Neural cell (in vitro differentiated cells): Measurements from ENCODE around the gene S100Z. TPM values are rescaled to one million over a fixed set of nuclear protein-coding genes. Genes with fewer than 3 reads are reported as not detected.

Experiments used
- H2AFZ ChIP-seq: fragments of 200-600, 300-800 bp; sonication (generic), shearing (Covaris generic); 2 replicates; pipeline ENCODE4 v1.6.0; 2014; ENCODE audit warnings: low read depth, mild to moderate bottlenecking, antibody characterized with exemption, low read length, moderate library complexity
- H3F3A ChIP-seq: fragments of 200-600 bp; shearing (Covaris generic); 2 replicates; pipeline ENCODE4 v1.6.1; 2016; ENCODE audit warnings: mild to moderate bottlenecking, moderate library complexity, mixed read lengths, antibody characterized with exemption, low read length; ENCODE audit not compliant: insufficient read depth, poor library complexity, severe bottlenecking
- H3K27ac ChIP-seq: fragments of 200-600, 300-800 bp; sonication (generic), shearing (Covaris generic); 2 replicates; pipeline ENCODE4 v1.5.1; 2014; ENCODE audit warnings: mild to moderate bottlenecking, low read length, moderate library complexity
- H3K27me3 ChIP-seq: fragments of 300-800, 200-600 bp; sonication (generic), shearing (Covaris generic); 2 replicates; pipeline ENCODE4 v1.6.0; 2014; ENCODE audit warnings: mild to moderate bottlenecking, low read depth, low read length, moderate library complexity; ENCODE audit not compliant: insufficient read depth
- H3K36me3 ChIP-seq: fragments of 300-800, 200-600 bp; sonication (generic), shearing (Covaris generic); 2 replicates; pipeline ENCODE4 v1.5.1; 2014; ENCODE audit warnings: mild to moderate bottlenecking, antibody characterized with exemption, low read length, moderate library complexity; ENCODE audit not compliant: insufficient read depth
- H3K4me2 ChIP-seq: fragments of 300-800, 200-600 bp; sonication (generic), shearing (Covaris generic); 2 replicates; pipeline ENCODE4 v1.6.0; 2014; ENCODE audit warnings: mild to moderate bottlenecking, low read length
- H3K4me3 ChIP-seq: fragments of 300-800, 200-600 bp; sonication (generic), shearing (Covaris generic); 2 replicates; pipeline ENCODE4 v1.5.1; 2014; ENCODE audit warnings: mild to moderate bottlenecking, low read length, moderate library complexity
- H3K79me2 ChIP-seq: fragments of 200-600 bp; shearing (Covaris generic); replicated peaks from 2 replicates; pipeline ENCODE4 v1.6.0; 2014; ENCODE audit warnings: mild to moderate bottlenecking, low read length, moderate library complexity; ENCODE audit not compliant: insufficient read depth
- H3K9ac ChIP-seq: fragments of 300-800, 200-600 bp; sonication (generic), shearing (Covaris generic); 2 replicates; pipeline ENCODE4 v1.6.1; 2016; ENCODE audit warnings: mild to moderate bottlenecking, low read length, mixed read lengths
- H3K9me2 ChIP-seq: fragments of 200-600 bp; shearing (Covaris generic); 2 replicates; pipeline ENCODE4 v1.6.1; 2016; ENCODE audit warnings: mild to moderate bottlenecking, low read length, mixed read lengths; ENCODE audit not compliant: insufficient read depth
- H3K9me3 ChIP-seq: fragments of 200-600, 300-800 bp; sonication (generic), shearing (Covaris generic); 2 replicates; pipeline ENCODE4 v1.6.1; 2016; ENCODE audit warnings: mild to moderate bottlenecking, mixed run types, low read length, moderate library complexity, mixed read lengths
- H4K20me1 ChIP-seq: fragments of 200-600 bp; shearing (Covaris generic); 2 replicates; pipeline ENCODE4 v1.6.1; 2016; ENCODE audit warnings: mild to moderate bottlenecking, mixed run types; ENCODE audit not compliant: insufficient read depth
- CTCF ChIP-seq: fragments of 450-650 bp; IDR thresholded peaks from 2 replicates; pipeline ENCODE4 v1.5.1; 2014; ENCODE audit warnings: antibody characterized with exemption, mild to moderate bottlenecking, moderate library complexity; ENCODE audit not compliant: poor library complexity, severe bottlenecking
- EP300 ChIP-seq: fragments of 450-650 bp; conservative IDR thresholded peaks from 2 replicates; pipeline ENCODE4 v1.6.1; 2014; ENCODE audit warnings: antibody characterized with exemption, mild to moderate bottlenecking, moderate library complexity; ENCODE audit not compliant: poor library complexity, severe bottlenecking
- EZH2 ChIP-seq: fragments of 200-600, 300-800 bp; shearing (Covaris generic), sonication (generic); IDR thresholded peaks from 2 replicates; pipeline ENCODE4 v1.6.1; 2014; ENCODE audit warnings: antibody characterized with exemption, low read length, borderline replicate concordance, mild to moderate bottlenecking; ENCODE audit not compliant: insufficient read depth, poor library complexity, severe bottlenecking
- MXI1 ChIP-seq: fragments of 450-650 bp; conservative IDR thresholded peaks from 2 replicates; pipeline ENCODE4 v1.6.1; 2014; ENCODE audit warnings: antibody characterized with exemption, mild to moderate bottlenecking; ENCODE audit not compliant: poor library complexity, severe bottlenecking
- POLR2AphosphoS5 ChIP-seq: IDR thresholded peaks from 2 replicates; pipeline ENCODE4 v1.6.1; 2012
- RAD21 ChIP-seq: fragments of 450-650 bp; conservative IDR thresholded peaks from 2 replicates; pipeline ENCODE4 v1.6.1; 2014; ENCODE audit warnings: antibody characterized with exemption, mild to moderate bottlenecking, moderate library complexity
- REST ChIP-seq: IDR thresholded peaks from 2 replicates; pipeline ENCODE4 v1.6.1; 2012; ENCODE audit warnings: borderline replicate concordance
- SMC3 ChIP-seq: fragments of 450-650 bp; conservative IDR thresholded peaks from 2 replicates; pipeline ENCODE4 v1.6.1; 2014; ENCODE audit warnings: antibody characterized with exemption, mild to moderate bottlenecking, moderate library complexity; ENCODE audit not compliant: poor library complexity
- TAF1 ChIP-seq: IDR thresholded peaks from 2 replicates; pipeline ENCODE4 v1.6.1; 2012; ENCODE audit warnings: low read depth
- polyA plus RNA-seq: library from polyadenylated mRNA; depleted of rRNA; stranded (reverse); fragments of >200 nt; gene quantifications from 2 replicates; pipeline ENCODE4 v1.2.3, GENCODE V29; 2014

Gene S100Z
- polyA plus RNA-seq, 1 donor from 2014 or later = not detected

- Histone ChIP-seq H4K20me1 (no peaks in the 10 kb centered on the region), H2AFZ (no peak overlapping the region), H3K9me2 (no peaks in the 10 kb centered on the region), H3K9me3 (no peaks in the 10 kb centered on the region), H3K27ac (no peak overlapping the region), H3K9ac (no peak overlapping the region), H3F3A (no peaks in the 10 kb centered on the region), H3K4me2 (no peak overlapping the region), H3K36me3 (no peaks in the 10 kb centered on the region), H3K79me2 (no peaks in the 10 kb centered on the region), H3K27me3 (no peaks in the 10 kb centered on the region), H3K4me3 (no peak overlapping the region)
- TF ChIP-seq EZH2 = no peak
- no peak for TF ChIP-seq REST
- TF ChIP-seq POLR2AphosphoS5 = no peak
- TF ChIP-seq TAF1 = no peak
- TF ChIP-seq MXI1 = no peak
- TF ChIP-seq EP300 = no peak
- TF ChIP-seq SMC3 = no peak
- no peak for TF ChIP-seq RAD21
- TF ChIP-seq CTCF = no peak
Measured at GRCh38 chr5:76930083-76930482, 80.3 kb downstream of the S100Z start.

GRCh38 chr5:76938177-76938576 is 88.4 kb downstream of the S100Z start:
- H3K9me3 ChIP-seq = no peaks in the 10 kb centered on the region
- H3K4me2 ChIP-seq = no peak overlapping the region
- no peak overlapping the region for H3K9ac ChIP-seq
- H3F3A ChIP-seq = no peaks in the 10 kb centered on the region
- H3K27ac ChIP-seq = no peak overlapping the region
- no peaks in the 10 kb centered on the region for H3K79me2 ChIP-seq
- H3K36me3 ChIP-seq = no peaks in the 10 kb centered on the region
- H4K20me1 ChIP-seq = no peaks in the 10 kb centered on the region
- no peaks in the 10 kb centered on the region for H3K27me3 ChIP-seq
- H3K4me3 ChIP-seq = no peak overlapping the region
- no peaks in the 10 kb centered on the region for H3K9me2 ChIP-seq
- no peak overlapping the region for H2AFZ ChIP-seq
- TF ChIP-seq SMC3 (no peak), TAF1 (no peak), POLR2AphosphoS5 (no peak), CTCF (no peak), MXI1 (no peak), EZH2 (no peak), EP300 (no peak), RAD21 (no peak), REST (no peak)
